Stimulated activated CD8-positive, alpha-beta memory T cell treated with anti-CD3 and anti-CD28 coated beads, Interleukin-15, amount 100 ng/mL, for 24 hours (primary cell): ENCODE measurements around the gene PIAS3.
"Not testable (repeated sequence)": the region's sequence is repeated elsewhere in the genome, so short reads cannot be mapped to it uniquely, and the experiment has no call there.

Experiments
- DNase-seq: peaks from one replicate; pipeline ENCODE4 v3.0.0-alpha.2; 2020; ENCODE audit warnings: low read depth

The PIAS3 gene

DNA sequence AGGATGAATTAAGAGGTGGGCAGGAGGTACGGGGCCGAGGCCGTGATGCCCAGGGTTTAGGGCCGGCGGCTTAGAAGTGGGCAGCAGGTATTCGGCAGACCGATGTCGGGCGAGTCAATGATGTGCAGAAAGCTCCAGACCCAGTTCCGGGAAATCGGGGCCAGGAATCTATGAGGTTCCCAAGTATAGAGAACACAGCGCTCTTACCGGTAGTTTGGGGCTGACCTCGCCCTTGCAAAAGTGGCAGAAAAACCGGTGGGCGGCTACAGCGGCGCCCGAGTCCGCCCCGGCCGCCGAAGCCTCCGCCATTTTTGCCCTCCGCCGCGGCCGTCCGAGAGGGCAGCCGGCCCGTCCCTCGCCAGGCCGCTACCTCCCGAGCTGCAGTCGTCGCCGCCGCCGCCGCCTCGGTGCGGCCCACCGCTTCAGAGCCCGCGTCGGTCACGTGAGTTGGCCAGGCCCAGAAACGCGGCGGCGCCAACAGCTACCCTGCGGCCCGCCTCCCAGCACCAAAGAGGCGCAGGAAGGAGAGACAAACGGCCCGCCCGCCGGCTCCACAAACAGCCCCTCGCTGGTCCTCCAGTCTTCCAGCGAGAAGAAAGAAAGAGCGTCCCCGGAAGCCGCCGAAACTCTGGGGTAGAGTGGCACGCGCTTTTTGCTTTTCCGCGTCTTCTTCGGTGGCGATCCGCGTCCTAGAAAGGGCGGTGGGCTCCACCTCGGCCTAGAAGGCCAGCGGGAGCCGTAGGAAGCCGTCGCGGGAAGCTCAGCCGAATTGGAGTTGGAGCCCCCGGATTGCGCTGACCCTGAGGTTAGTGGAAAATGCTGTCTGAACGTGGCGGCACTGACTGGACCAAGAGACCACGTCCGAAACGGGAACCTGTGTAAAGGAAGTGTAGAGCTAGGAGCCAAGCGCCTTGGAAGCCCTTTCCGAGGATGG is 35.0 kb downstream of the PIAS3 start, which contains the start of the genes POLR3C and RNF115:
POLR3C (plus strand) TSS at position 636 of the 934 bp plus-strand sequence. CDS start 1,577 bp downstream, outside the sequence.
RNF115 (minus strand) TSS at position 531 of the 934 bp plus-strand sequence; CDS start at position 309, 222 bp downstream.
- DNase-seq, result peak; percentile 56

DNA sequence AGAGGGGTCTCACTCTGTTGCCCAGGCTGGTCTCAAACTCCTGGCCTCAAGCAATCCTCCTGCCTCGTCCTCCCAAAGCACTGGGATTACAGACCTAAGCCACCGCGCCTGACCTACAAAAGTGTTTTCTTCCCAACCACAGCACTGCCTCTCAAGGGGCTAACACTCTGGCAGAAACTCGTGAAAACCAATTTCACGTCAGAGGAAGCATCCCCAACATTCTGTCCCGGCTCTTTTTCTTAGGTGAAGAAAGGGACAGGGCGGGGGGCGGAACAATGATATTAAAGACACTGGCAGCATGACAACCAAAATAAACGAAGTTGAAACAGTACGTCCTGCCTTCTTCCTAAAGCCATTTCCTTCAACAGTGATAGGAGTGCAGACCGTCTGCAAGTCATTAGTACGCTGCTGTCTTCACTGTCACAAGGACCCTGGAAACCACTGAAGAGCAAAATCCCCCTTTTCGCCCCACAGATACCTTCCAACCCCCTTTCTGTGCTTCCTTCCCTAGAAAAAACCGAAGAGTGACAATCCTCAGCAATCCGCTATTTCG is 36.0 kb downstream of the PIAS3 start:
- not testable (repeated sequence) for DNase-seq

DNA sequence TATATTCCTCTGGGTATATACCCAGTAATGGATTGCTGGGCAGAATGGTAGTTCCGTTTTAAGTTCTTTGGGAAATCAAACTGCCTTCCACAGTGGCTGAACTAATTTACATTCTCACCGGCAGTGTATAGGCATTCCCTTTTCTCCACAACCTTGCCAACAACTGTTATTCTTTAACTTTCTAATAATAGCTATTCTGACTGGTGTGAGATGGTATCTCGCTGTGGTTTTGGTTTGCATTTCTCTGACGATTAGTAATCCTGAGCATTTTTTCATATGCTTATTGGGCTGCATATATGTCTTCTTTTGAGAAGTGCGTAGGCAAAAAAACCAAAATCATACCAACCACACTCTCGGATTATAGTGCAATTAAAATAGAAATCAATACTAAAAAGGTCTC is 40.8 kb downstream of the PIAS3 start:
- DNase-seq, result not testable (repeated sequence)

DNA sequence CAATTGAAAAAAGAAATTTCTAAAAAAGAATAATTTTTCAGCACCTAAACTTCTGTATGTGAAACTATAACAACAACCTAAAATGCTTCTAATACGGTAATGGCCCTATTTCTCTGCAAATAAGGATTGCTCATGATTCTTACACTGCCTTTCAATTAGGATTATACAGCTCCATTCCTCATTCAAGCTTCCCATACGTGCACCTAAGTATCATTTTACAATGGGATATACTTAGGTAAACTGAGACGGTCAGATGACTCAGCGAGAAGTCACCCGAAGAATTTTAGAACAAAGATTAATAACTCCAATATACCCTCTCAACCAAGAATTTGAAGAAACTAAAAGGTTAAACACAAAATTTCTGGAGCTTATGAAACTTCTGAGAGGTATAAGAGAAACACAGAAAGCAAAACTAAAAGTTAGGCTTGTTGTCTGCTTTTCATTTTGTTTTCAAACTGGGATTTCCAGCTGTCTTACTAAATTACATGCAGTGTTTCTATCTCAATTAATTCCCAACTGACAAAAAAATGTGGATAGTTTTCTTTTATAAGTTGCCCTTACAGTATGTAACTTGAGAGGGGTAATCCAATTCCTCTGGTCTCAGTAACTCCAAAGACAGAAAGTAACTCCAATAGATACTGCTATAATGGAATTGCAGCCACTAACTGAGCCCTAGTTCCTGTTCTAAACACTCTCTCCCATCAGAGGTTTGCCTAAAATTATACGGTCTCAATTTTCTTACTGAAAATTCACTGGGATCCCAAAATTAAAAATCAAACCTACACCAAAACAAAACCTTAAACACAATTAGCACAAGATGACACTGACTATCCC is 45.7 kb downstream of the PIAS3 start:
- not testable (repeated sequence) for DNase-seq

DNA sequence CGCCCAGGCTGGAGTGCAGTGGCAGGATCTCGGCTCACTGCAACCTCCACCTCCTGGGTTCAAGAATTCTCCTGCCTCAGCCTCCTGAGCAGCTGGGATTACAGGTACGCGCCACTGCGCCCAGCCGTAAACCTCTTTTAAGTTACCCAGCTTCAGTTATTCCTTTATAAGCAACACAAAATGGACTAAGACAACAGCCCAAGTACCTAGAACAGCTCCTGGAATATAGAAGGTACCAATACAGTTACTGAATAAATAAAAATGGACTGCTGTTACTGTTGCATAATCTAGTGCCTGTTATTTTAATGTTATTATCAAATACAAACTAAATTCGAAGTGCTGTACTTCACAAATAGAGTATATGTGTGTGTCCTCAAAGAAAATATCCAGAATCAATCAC is 52.0 kb downstream of the PIAS3 start:
- DNase-seq, result no peak

DNA sequence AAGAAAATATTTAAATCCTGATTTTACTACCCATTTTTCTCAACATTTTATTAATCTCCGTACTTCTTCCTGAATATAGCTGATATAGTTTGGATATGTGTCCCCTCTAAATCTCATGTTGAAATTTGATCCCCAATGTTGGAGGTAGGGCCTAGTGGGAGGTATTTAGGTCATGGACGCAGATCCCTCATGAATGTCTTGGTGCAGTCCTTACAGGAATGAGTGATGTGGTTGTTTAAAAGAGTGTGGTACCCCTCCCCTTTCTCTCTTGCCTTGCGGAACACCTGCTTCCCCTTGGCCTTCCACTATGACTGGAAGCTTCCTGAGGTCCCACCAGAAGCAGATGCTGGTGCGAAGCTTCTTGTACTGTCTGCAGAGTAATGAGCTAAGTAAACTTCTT is 52.5 kb downstream of the PIAS3 start:
- no peak for DNase-seq

DNA sequence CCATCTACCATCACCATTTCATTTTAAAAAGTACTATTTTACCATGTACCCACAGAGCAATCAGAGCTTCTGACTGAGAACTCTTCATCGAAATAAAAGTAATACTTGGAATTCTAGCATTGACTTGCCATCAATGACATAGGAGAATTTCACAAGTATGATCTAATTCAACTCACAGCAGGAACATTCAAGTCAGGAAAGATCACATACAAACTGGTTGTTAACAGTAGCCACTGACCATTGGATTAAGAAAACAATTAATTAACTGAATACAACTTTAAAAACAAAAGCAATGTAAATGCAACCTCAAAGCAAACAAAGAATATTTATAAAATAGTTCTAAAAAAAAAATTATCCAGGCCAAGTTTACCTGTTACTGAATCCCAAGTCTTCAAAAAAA is 53.8 kb downstream of the PIAS3 start:
- DNase-seq, result no peak

DNA sequence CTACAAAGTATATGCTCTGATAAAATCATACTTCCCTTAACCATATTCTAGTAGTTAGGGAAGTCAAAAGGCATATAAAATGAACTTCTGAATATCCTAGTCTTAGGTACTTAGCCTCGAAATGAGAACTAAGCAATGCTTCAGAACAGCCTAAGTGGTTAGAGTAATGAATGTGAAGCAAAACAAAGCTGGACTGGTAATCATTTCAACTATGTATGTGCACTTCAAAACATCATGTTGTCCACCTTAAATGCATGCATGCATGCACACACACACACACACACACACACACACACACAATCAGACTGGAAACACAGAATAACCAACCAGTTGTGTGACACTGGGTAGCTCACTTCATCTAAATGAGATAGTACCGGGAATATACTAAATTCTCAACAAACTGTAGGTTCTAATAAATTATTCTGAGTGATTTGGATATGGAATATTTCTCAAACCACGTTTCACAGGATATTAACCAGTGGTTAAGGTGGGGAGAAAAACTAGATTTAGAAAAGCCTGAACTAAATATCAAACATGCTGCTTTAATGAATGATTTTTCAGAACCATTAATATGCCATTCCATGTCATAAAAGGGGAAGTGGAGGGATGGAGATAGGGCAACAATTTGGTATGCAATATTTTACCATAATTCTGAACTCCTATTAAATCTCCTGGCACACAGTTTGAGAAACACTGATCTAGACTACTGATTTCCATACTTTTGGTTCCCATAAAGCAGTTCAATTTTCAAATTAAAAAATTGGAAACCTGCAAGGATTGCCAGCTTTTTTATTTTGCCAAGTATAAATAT is 54.4 kb downstream of the PIAS3 start:
- DNase-seq, result no peak

DNA sequence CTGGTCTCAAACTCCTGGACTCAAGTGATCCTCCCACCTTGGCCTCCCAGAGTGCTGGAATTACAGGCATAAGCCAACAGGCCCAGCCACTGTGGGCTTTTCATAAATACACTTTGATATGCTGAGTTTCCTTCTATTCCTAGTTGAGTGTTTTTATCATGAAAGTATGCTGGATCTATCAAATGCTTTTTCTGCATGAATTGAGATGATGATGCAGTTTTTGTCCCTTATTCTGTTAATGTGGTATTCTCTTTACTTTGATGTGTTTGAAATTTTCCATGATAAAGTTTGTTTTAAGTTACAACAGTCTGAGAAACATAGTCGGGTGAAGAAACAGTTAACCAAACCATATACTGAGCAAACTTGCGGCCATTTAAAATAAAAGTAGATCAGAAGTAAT is 59.1 kb downstream of the PIAS3 start:
- DNase-seq, result no peak
